Uterus (tissue), 4 donors: ENCODE results near the gene ACAD11. TPM values are rescaled to one million over a fixed set of nuclear protein-coding genes. Genes with fewer than 3 reads are reported as not detected.
A peak's percentile ranks its signal among the peaks of the same experiment; 100 is the strongest.
"Not testable (repeated sequence)": the region's sequence is repeated elsewhere in the genome, so short reads cannot be mapped to it uniquely, and the experiment has no call there.

ENCODE experiments used
- DNase-seq, 2 donors: peaks; one replicate each; pipeline ENCODE4 v3.0.0-alpha.2; 2019 to 2020
- H3K27ac ChIP-seq, 2 donors: fragments of 200-600 bp; sonication (generic); 1 replicate in 1 of 2; 2 replicates in 1 of 2; pipeline ENCODE4 v1.5.1; 2016 to 2018
- H3K27me3 ChIP-seq, 2 donors: fragments of 200-600 bp; sonication (generic); one replicate each; pipeline ENCODE4 v1.5.1; 2018 to 2019; ENCODE audit warnings: control low read depth in 1 of 2
- H3K36me3 ChIP-seq, 2 donors: fragments of 200-600 bp; sonication (generic); one replicate each; pipeline ENCODE4 v1.5.1; 2019; ENCODE audit warnings: control low read depth in 1 of 2
- H3K4me1 ChIP-seq, 2 donors: fragments of 200-600 bp; sonication (generic); one replicate each; pipeline ENCODE4 v1.5.1; 2018 to 2019; ENCODE audit warnings: control low read depth in 1 of 2
- H3K4me3 ChIP-seq, 2 donors: fragments of 200-600 bp; sonication (generic); 1 replicate in 1 of 2; 2 replicates in 1 of 2; pipeline ENCODE4 v1.5.1; 2018 to 2019; ENCODE audit warnings: mild to moderate bottlenecking in 1 of 2
- H3K9me3 ChIP-seq, 2 donors: fragments of 200-600 bp; sonication (generic); one replicate each; pipeline ENCODE4 v1.5.1; 2019; ENCODE audit warnings: control low read depth in 1 of 2
- POLR2A ChIP-seq, 2 donors: fragments of 450-650 bp; IDR thresholded peaks; one replicate each; pipeline ENCODE4 v1.6.1; 2016; ENCODE audit warnings: antibody characterized with exemption in 2 of 2, mild to moderate bottlenecking in 1 of 2, moderate library complexity in 1 of 2
- intact Hi-C: fragments of 100-400 bp; cut with DNase I; formaldehyde crosslinking; loops from one replicate; pipeline ENCODE4 v1.15.1; 2023; ENCODE audit warnings: low total_unique reads
- total RNA-seq, 4 donors: library from RNA; depleted of rRNA in 3 of 4; stranded (reverse); fragments of >200 nt in 3 of 4; gene quantifications; one replicate each; pipeline versions ENCODE4 v1.1.0 to v1.2.4, GENCODE V29; 2014 to 2023
- TF ChIP-seq, protein P1 (sequence below), 4 experiments: fragments of 200-600 bp in 2 of 4; fragments of 450-650 bp in 2 of 4; sonication (generic) in 2 of 4; IDR thresholded peaks; one replicate each; pipeline ENCODE4 v1.5.1; 2016 to 2019; ENCODE audit warnings: antibody characterized with exemption in 4 of 4, mild to moderate bottlenecking in 2 of 4, moderate library complexity in 1 of 4
- donor health status: DM: yes; HTN: yes; CAD: no.

The ACAD11 gene
- total RNA-seq, 4 donors from 2014 or later: 24.7 to 115 (median 47.0) TPM

DNA sequence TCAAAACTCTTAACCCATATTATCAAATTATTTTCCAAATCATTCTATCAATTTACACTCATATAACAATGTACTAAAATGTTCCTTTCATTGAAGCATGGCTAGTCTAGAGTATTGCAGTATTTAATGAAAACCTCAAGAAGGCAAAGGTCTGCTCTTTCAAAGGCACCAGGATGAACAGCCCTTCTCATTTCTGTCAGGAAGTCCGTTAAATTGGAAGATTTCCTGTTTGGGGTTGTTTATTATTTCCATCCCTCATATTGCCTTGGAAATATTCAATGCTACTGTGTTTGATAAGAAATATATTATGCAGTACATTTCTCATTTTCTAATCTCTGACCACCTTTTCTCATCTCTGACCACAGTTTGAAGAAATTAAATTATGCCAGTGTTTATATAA, 37.5 kb downstream of the ACAD11 start:
- intact Hi-C loops: no loop called here
- Histone ChIP-seq H3K36me3 (no peaks in the 10 kb centered on the region), H3K27ac (no peak overlapping the region), H3K9me3 (no peaks in the 10 kb centered on the region), H3K4me3 (no peak overlapping the region), H3K27me3 (no peaks in the 10 kb centered on the region), H3K4me1 (no peaks in the 10 kb centered on the region)
- DNase-seq: no peak
- TF ChIP-seq POLR2A (IDR thresholded peaks at IDR 0.05): no peak
- TF ChIP-seq, protein P1, sequence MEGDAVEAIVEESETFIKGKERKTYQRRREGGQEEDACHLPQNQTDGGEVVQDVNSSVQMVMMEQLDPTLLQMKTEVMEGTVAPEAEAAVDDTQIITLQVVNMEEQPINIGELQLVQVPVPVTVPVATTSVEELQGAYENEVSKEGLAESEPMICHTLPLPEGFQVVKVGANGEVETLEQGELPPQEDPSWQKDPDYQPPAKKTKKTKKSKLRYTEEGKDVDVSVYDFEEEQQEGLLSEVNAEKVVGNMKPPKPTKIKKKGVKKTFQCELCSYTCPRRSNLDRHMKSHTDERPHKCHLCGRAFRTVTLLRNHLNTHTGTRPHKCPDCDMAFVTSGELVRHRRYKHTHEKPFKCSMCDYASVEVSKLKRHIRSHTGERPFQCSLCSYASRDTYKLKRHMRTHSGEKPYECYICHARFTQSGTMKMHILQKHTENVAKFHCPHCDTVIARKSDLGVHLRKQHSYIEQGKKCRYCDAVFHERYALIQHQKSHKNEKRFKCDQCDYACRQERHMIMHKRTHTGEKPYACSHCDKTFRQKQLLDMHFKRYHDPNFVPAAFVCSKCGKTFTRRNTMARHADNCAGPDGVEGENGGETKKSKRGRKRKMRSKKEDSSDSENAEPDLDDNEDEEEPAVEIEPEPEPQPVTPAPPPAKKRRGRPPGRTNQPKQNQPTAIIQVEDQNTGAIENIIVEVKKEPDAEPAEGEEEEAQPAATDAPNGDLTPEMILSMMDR (IDR thresholded peaks at IDR 0.05): no peak

DNA sequence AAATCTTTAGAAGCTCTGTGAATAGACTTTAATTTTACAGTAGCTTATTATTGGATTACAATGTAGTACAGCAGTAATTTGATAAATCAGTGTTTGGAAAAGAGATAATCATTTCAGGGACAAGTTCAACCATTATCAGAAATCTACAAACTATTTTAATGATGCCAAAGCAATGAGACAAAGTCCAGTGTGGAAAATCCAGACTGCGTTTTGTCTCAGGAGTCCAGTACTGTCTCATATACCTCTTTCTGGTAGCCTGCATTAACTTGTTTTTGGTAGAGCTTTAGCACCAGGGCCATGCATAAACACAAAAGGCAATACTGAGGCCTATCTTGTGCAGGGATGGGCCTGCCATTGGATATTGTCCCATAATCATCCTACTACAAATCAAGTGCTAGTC, 42.8 kb downstream of the ACAD11 start:
- no peaks in the 10 kb centered on the region for H3K36me3 ChIP-seq

DNA sequence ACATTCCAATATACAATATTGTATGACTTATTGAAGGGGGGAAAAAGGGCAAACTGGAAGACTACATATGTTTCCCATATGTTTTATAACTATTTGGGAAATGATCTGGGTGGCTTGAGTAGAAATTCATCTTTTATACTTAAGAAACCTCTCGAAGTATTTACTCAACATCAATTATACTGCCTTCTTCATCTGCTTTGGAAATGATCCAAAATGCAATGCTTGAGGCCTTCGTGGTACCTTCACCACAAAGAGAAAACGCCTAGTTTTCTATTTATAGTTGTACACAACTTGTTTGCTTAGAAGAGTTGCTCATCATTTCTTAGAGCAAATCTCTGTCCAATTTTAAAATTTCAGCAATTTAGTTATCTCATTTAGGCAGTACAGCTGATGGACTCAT, 43.7 kb downstream of the ACAD11 start:
- no peak overlapping the region for H3K4me3 ChIP-seq
- intact Hi-C loops: no loop called here
- H3K4me1 ChIP-seq: no peaks in the 10 kb centered on the region
- no peaks in the 10 kb centered on the region for H3K36me3 ChIP-seq
- no peak overlapping the region for H3K27ac ChIP-seq
- H3K9me3 ChIP-seq: no peaks in the 10 kb centered on the region
- TF ChIP-seq POLR2A (IDR thresholded peaks at IDR 0.05): no peak
- TF ChIP-seq, protein P1 (IDR thresholded peaks at IDR 0.05): no peak
- DNase-seq: no peak
- no peaks in the 10 kb centered on the region for H3K27me3 ChIP-seq

More for the DNA sequence above, 42.8 kb downstream of the ACAD11 start:
- DNase-seq: no peak
- Histone ChIP-seq H3K4me1 (no peaks in the 10 kb centered on the region), H3K4me3 (no peak overlapping the region), H3K27me3 (no peaks in the 10 kb centered on the region), H3K9me3 (no peaks in the 10 kb centered on the region), H3K27ac (no peak overlapping the region)
- TF ChIP-seq POLR2A (IDR thresholded peaks at IDR 0.05): no peak
- TF ChIP-seq, protein P1 (IDR thresholded peaks at IDR 0.05): no peak
- intact Hi-C loops: no loop called here

DNA sequence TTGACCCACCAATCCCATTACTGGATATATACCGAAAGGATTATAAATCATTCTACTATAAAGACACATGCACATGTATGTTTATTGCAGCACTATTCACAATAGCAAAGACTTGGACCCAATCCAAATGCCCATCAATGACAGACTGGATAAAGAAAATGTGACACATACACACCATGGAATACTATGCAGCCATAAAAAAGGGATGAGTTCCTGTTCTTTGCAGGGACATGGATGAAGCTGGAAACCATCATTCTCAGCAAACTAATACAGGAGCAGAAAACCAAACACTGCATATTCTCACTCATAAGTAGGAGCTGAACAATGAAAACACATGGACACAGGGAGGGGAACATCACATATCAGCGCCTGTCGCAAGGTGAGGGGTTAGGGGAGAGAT, 44.3 kb downstream of the ACAD11 start:
- H3K36me3 ChIP-seq, H3K4me3 ChIP-seq, H3K9me3 ChIP-seq, DNase-seq, H3K27me3 ChIP-seq, H3K27ac ChIP-seq, intact Hi-C loops, H3K4me1 ChIP-seq: not testable (repeated sequence)

DNA sequence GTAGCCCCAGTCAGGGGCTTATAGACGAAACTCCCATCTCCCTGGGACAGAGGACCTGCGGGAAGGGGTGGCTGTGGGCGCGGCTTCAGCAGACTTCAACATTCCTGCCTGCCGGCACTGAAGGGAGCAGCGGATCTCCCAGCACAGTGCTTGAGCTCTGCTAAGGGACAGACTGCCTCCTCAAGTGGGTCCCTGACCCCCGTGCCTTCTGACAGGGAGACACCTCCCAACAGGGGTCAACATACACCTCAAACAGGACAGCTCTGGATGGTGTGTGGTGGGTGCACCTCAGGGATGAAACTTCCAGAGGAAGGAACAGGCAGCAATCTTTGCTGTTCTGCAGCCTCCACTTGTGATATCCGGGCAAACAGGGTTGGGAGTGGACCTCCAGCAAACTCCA, 53.0 kb downstream of the ACAD11 start:
- H3K36me3 ChIP-seq, intact Hi-C loops, H3K27me3 ChIP-seq, DNase-seq, H3K4me3 ChIP-seq, H3K4me1 ChIP-seq, H3K9me3 ChIP-seq: not testable (repeated sequence)
- peak overlapping the region; percentile 60 to 70 for H3K27ac ChIP-seq

DNA sequence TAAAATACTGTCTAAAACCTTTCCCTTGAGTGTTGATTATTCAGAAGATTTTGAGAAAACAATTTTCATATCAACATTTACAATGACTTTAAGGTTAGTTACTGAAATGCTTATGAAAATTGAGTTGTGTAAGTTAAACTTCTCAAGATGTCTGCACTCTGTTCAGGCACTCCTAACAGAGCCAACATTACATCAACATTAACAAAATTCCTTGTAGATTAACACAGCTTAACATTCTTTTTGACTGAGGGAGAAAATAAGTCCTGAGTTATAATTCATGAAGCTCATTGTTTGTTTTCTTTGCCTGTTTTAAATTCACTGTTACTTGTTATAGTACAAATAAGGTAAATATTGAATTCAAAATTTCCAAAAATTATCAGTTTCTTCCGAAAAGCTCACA, 53.5 kb downstream of the ACAD11 start:
- no peak for DNase-seq

More for the DNA sequence above, 53.5 kb downstream of the ACAD11 start:
- no peaks in the 10 kb centered on the region for H3K4me1 ChIP-seq
- TF ChIP-seq, protein P1 (IDR thresholded peaks at IDR 0.05): no peak
- no peak for TF ChIP-seq POLR2A (IDR thresholded peaks at IDR 0.05)
- intact Hi-C loops: no loop called here
- H3K27ac ChIP-seq: peak overlapping the region; percentile 60 to 70
- H3K4me3 ChIP-seq: no peak overlapping the region
- H3K27me3 ChIP-seq: no peaks in the 10 kb centered on the region
- H3K36me3 ChIP-seq: no peaks in the 10 kb centered on the region
- H3K9me3 ChIP-seq: no peaks in the 10 kb centered on the region
